NCI-H2107 (cell line): ENCODE measurements around the gene GANAB.
A peak's percentile ranks its signal among the peaks of the same experiment; 100 is the strongest.
"Not testable (repeated sequence)": the region's sequence is repeated elsewhere in the genome, so short reads cannot be mapped to it uniquely, and the experiment has no call there.

Experiments
- DNase-seq: peaks from one replicate; lab custom pipeline; 2025; lab: John Stamatoyannopoulos, UW

GANAB gene

GRCh38 chr11:62621027-62621566 lies 25.3 kb downstream of the GANAB start:
- no peak for DNase-seq

GRCh38 chr11:62616957-62617356 lies 29.5 kb downstream of the GANAB start:
- DNase-seq = not testable (repeated sequence)

GRCh38 chr11:62615521-62615920 lies 30.9 kb downstream of the GANAB start:
- DNase-seq = no peak

- no peak for DNase-seq
These were observed 32.1 kb downstream of the GANAB start for GRCh38 chr11:62614275-62614674.

- no peak for DNase-seq
These were observed 33.1 kb downstream of the GANAB start for GRCh38 chr11:62613291-62613778.

GRCh38 chr11:62612366-62613290 lies 33.8 kb downstream of the GANAB start, which contains the start of the genes EML3 and ROM1:
Gene EML3 (minus strand): TSS chr11:62612775. CDS start chr11:62612457, 318 bp downstream.
Gene ROM1 (plus strand): TSS chr11:62613257. CDS start chr11:62613282, 25 bp downstream.
- peak; percentile 41 for DNase-seq

- DNase-seq = no peak
These were observed 34.6 kb downstream of the GANAB start for GRCh38 chr11:62611705-62612365.

GRCh38 chr11:62610814-62611704 lies 35.4 kb downstream of the GANAB start:
- DNase-seq = no peak

GRCh38 chr11:62610403-62610802 lies 36.0 kb downstream of the GANAB start:
- DNase-seq = no peak

GRCh38 chr11:62608776-62609175 lies 37.6 kb downstream of the GANAB start:
- DNase-seq = no peak

- DNase-seq = no peak
These were observed 38.7 kb downstream of the GANAB start for GRCh38 chr11:62607714-62608113.

- no peak for DNase-seq
These were observed 40.5 kb downstream of the GANAB start for GRCh38 chr11:62605902-62606301.

- no peak for DNase-seq
These were observed 40.9 kb downstream of the GANAB start for GRCh38 chr11:62605467-62605866.

GRCh38 chr11:62604460-62605120 lies 41.8 kb downstream of the GANAB start:
- DNase-seq = no peak

GRCh38 chr11:62603776-62604299 lies 42.6 kb downstream of the GANAB start:
- DNase-seq = no peak

GRCh38 chr11:62603072-62603408 lies 43.4 kb downstream of the GANAB start:
- no peak for DNase-seq

GRCh38 chr11:62602141-62603071 lies 44.0 kb downstream of the GANAB start:
- DNase-seq = no peak

- peak; percentile 89 for DNase-seq
These were observed 44.9 kb downstream of the GANAB start, which contains the start of gene MTA2 for GRCh38 chr11:62601372-62602140. Gene MTA2 (minus strand): TSS chr11:62601865. CDS start chr11:62601450, 415 bp downstream.

- no peak for DNase-seq
These were observed 45.4 kb downstream of the GANAB start for GRCh38 chr11:62601122-62601371.
